ENCODE measurements around the gene TJP3.

Gene TJP3

DNA sequence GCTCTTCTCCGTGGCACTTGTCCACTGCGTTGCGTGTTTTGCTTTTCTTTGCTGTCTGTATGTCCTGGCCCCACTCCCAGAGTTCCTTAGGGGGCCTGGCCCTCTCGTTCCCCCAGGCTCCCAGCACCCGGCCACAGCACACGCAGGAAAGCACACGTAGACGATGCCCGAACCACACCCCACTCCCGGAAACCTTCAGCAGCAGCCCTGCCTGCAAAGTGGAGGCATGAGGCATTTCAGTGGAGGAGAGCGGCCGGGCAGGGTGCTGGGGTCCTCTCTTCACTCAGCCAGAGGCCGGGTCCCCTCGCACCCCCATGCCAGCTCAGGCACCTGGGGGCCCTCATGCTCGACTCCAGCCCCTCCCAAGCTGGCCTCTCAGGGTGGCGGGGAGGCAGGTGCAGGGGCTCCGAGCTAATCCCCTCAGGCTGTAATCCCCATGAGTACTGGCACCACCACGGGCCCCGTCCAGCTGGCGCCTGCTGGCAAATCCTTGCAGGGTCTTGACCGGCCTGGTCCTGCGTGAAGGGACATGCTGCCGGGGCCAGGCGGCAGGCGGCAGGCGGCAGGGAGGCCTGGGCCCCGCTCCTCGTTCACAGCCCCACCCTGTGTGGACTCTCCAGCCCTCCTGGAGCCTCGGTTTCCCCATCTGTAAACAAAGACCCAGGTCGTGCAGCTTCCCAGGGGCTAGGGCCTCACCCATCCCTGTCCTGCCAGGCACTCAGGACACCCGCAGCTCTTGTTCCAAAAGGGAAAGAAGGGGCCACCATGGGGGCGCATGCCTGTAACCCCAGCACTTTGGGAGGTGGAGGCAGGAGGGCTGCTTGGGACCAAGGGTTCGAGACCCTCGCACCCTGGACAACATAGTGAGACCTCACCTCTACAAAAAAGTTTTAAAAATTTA lies 14.9 kb upstream of the TJP3 start:
- no peak overlapping the region for H3K4me3 ChIP-seq (ENCODE audit: low read depth, low read length)
- DNase-seq (ENCODE audit: low read depth) = no peak
- TF ChIP-seq, protein P1, sequence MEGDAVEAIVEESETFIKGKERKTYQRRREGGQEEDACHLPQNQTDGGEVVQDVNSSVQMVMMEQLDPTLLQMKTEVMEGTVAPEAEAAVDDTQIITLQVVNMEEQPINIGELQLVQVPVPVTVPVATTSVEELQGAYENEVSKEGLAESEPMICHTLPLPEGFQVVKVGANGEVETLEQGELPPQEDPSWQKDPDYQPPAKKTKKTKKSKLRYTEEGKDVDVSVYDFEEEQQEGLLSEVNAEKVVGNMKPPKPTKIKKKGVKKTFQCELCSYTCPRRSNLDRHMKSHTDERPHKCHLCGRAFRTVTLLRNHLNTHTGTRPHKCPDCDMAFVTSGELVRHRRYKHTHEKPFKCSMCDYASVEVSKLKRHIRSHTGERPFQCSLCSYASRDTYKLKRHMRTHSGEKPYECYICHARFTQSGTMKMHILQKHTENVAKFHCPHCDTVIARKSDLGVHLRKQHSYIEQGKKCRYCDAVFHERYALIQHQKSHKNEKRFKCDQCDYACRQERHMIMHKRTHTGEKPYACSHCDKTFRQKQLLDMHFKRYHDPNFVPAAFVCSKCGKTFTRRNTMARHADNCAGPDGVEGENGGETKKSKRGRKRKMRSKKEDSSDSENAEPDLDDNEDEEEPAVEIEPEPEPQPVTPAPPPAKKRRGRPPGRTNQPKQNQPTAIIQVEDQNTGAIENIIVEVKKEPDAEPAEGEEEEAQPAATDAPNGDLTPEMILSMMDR (conservative IDR thresholded peaks at IDR 0.05; ENCODE audit: low read depth, low read length) = no peak

- no peak for DNase-seq (ENCODE audit: low read depth)
- no peak overlapping the region for H3K4me3 ChIP-seq (ENCODE audit: low read depth, low read length)
- TF ChIP-seq, protein P1 (conservative IDR thresholded peaks at IDR 0.05; ENCODE audit: low read depth, low read length) = no peak
These were observed 13.6 kb upstream of the TJP3 start for GRCh38 chr19:3694361-3695123.

GRCh38 chr19:3695124-3695733 lies 13.0 kb upstream of the TJP3 start:
- TF ChIP-seq, protein P1 (conservative IDR thresholded peaks at IDR 0.05; ENCODE audit: low read depth, low read length) = no peak
- H3K4me3 ChIP-seq (ENCODE audit: low read depth, low read length) = no peak overlapping the region

DNA sequence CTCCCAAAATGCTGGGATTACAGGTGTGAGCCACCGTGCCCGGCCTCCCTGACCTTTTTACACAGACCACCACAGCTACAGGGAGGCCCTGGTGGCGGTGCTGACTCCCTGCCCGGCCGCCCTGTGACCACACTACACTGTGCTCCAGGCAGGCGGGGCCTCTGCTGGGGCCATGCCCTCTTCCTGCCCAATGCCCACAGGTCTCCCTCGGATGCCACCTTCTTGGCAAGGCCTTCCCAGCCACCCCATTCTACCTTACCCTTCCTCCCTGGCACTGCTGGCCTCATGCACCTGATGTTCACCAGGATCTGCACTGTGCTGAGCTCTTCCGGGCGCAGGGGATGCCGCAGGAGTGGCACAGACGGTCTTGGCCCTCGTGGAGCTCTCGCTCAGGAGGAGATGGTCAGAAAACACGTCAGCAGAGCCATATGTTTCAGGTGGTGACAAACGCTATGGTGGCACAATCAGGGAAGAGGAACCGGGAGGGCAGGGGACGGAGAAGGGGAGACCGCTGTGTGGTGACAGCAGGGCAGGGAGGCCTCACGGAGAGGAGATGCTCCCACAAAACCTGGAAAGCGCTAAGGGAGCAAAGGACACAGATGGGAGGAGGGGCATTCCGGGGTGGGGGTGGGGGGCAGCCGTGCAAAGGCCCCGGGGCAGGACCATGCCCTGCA lies 12.1 kb upstream of the TJP3 start:
- DNase-seq (ENCODE audit: low read depth) = no peak
- H3K4me3 ChIP-seq (ENCODE audit: low read depth, low read length) = no peak overlapping the region
- TF ChIP-seq, protein P1 (conservative IDR thresholded peaks at IDR 0.05; ENCODE audit: low read depth, low read length) = no peak

More at GRCh38 chr19:3695124-3695733, 13.0 kb upstream of the TJP3 start:
- DNase-seq (ENCODE audit: low read depth) = no peak

GRCh38 chr19:3696660-3696995 lies 11.6 kb upstream of the TJP3 start:
- no peak overlapping the region for H3K4me3 ChIP-seq (ENCODE audit: low read depth, low read length)
- DNase-seq (ENCODE audit: low read depth) = no peak
- TF ChIP-seq, protein P1 (conservative IDR thresholded peaks at IDR 0.05; ENCODE audit: low read depth, low read length) = no peak

DNA sequence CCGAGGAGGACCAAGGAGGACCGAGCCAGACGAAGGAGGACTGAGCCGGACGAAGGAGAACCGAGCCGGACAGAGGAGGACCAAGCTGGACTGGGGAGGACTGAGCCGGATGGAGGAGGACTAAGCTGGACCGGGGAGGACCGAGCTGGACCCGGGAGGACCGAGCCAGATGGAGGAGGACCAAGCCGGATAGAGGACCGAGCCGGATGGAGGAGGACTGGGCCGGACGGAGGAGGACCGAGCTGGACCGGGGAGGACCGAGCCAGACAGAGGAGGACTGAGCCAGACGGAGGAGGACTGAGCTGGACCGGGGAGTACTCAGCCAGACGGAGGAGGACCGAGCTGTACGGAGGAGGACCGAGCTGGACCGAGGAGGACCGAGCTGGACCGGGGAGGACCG lies 11.1 kb upstream of the TJP3 start:
- TF ChIP-seq, protein P1 (conservative IDR thresholded peaks at IDR 0.05; ENCODE audit: low read depth, low read length) = no peak
- DNase-seq (ENCODE audit: low read depth) = no peak
- no peak overlapping the region for H3K4me3 ChIP-seq (ENCODE audit: low read depth, low read length)

Measured in choroid plexus epithelial cell (primary cell).